CD4-positive, alpha-beta memory T cell (primary cell): ENCODE data around the gene FOXP1. TPM values are rescaled to one million over a fixed set of nuclear protein-coding genes. Genes with fewer than 3 reads are reported as not detected.

Experiments
- CTCF ChIA-PET: fragments of 350-600 bp; sonication (Branson Sonifier 250); formaldehyde crosslinking; loops from one replicate; lab custom pipeline; 2021; ENCODE audit warnings: inconsistent platforms; ENCODE audit not compliant: partially characterized antibody; lab: Charles Lee
- POLR2A ChIA-PET: fragments of 350-600 bp; sonication (Branson Sonifier 250); formaldehyde crosslinking; loops from one replicate; lab custom pipeline; 2021; ENCODE audit not compliant: partially characterized antibody; lab: Charles Lee
- DNase-seq, 5 donors: peaks; one replicate each; pipeline versions ENCODE4 v3.0.0 to v3.0.0-alpha.2; 2020 to 2022; ENCODE audit warnings: mixed read lengths in 1 of 5
- H3K27ac ChIP-seq: one replicate; pipeline ENCODE4 v1.7.0; 2013; ENCODE audit warnings: low read depth, low read length
- H3K27me3 ChIP-seq: 2 replicates; pipeline ENCODE4 v1.7.0; 2013; ENCODE audit warnings: mild to moderate bottlenecking, low read length, moderate library complexity; ENCODE audit not compliant: insufficient read depth
- H3K36me3 ChIP-seq: 2 replicates; pipeline ENCODE4 v1.7.0; 2013; ENCODE audit warnings: mild to moderate bottlenecking, low read length, moderate library complexity; ENCODE audit not compliant: insufficient read depth
- H3K4me1 ChIP-seq: 2 replicates; pipeline ENCODE4 v1.7.0; 2013; ENCODE audit warnings: mild to moderate bottlenecking, low read length, moderate library complexity; ENCODE audit not compliant: insufficient read depth
- H3K4me3 ChIP-seq, 2 donors: one replicate each; pipeline ENCODE4 v1.7.0; 2013; ENCODE audit warnings: low read length in 2 of 2, mild to moderate bottlenecking in 1 of 2
- H3K9me3 ChIP-seq, 2 donors: one replicate each; pipeline ENCODE4 v1.7.0; 2013; ENCODE audit warnings: low read length in 2 of 2, control low read depth in 1 of 2; ENCODE audit not compliant: control insufficient read depth in 1 of 2
- H3K27ac Mint-ChIP-seq, 7 donors: one replicate each; pipeline ENCODE4 v1.8.0; 2020 to 2021; ENCODE audit warnings: mixed read lengths in 7 of 7, mild to moderate bottlenecking in 6 of 7, inconsistent platforms in 3 of 7, moderate library complexity in 3 of 7
- H3K27me3 Mint-ChIP-seq, 2 donors: one replicate each; pipeline ENCODE4 v1.8.0; 2020 to 2021; ENCODE audit warnings: mixed read lengths in 2 of 2
- H3K36me3 Mint-ChIP-seq, 2 donors: one replicate each; pipeline ENCODE4 v1.8.0; 2020 to 2021; ENCODE audit warnings: mixed read lengths in 2 of 2, inconsistent platforms in 1 of 2, mild to moderate bottlenecking in 1 of 2
- H3K4me1 Mint-ChIP-seq, 4 donors: one replicate each; pipeline ENCODE4 v1.8.0; 2020 to 2021; ENCODE audit warnings: mixed read lengths in 4 of 4, mild to moderate bottlenecking in 1 of 4
- H3K4me3 Mint-ChIP-seq, 8 donors: one replicate each; pipeline ENCODE4 v1.8.0; 2020 to 2021; ENCODE audit warnings: mixed read lengths in 8 of 8, mild to moderate bottlenecking in 7 of 8, moderate library complexity in 6 of 8, inconsistent platforms in 3 of 8
- H3K9me3 Mint-ChIP-seq, 8 donors: one replicate each; pipeline ENCODE4 v1.8.0; 2020 to 2021; ENCODE audit warnings: mixed read lengths in 8 of 8, mild to moderate bottlenecking in 5 of 8, inconsistent platforms in 3 of 8, moderate library complexity in 1 of 8
- intact Hi-C: fragments of 100-400 bp; cut with micrococcal nuclease; formaldehyde crosslinking; loops from one replicate; pipeline ENCODE4 v1.15.1; 2023
- polyA plus RNA-seq, 2 donors: library from polyadenylated mRNA; unstranded; fragments of 300-500 nt; fragmentation: Illumina TruSeq; gene quantifications; one replicate each; pipeline ENCODE4 v1.2.3, GENCODE V29; 2021
- total RNA-seq, 2 experiments: library from RNA; stranded (reverse); gene quantifications; one replicate each; pipeline ENCODE4 v1.2.3, GENCODE V29; 2021

Gene FOXP1
- total and polyA plus RNA-seq, 4 experiments from 2014 or later = 189 to 348 (median 279) TPM

DNA sequence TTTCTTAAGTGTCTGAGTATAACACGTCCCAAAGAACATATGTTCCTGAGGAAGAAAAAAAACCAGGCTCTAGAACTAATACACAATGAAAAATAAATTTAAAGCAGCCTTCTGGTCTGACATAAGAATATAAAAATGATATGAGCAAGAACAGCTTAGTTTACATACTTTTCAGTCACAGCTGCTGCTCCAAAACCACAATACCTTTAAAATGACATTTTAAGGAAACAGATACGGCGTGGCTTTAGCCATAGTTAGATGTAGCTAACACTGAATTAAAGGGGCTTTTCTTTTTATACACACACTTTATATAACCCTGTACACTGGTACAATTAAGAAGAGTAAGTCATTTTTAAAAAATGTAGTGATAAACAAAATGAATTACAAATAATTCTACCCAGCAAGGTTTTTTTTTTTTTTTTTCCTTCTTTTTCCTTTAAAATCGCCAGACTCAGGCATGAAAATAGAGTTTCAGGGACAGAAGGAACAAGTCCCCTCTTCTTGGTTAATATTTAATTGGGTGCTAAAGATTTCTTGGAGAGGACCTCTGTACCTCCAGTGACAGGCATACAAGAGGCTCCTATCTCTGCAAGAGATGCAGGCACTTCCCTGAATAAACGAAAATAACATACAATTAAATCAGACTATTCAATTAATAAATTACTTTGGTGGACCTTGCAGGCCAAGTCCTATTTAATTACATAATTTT is 265.6 kb downstream of the FOXP1 start:
- ChIA-PET POLR2A (no interaction called here), CTCF (no interaction called here)
- no peaks in the 10 kb centered on the region for H3K9me3 Mint-ChIP-seq
- Histone ChIP-seq H3K4me3 (no peak overlapping the region), H3K9me3 (no peaks in the 10 kb centered on the region), H3K36me3 (no peaks in the 10 kb centered on the region), H3K4me1 (peaks cover 9% of the 10 kb centered on the region), H3K27me3 (no peaks in the 10 kb centered on the region), H3K27ac (no peak overlapping the region)
- peak overlapping the region in 1 of 7 donors; percentile 42 for H3K27ac Mint-ChIP-seq
- H3K4me3 Mint-ChIP-seq = no peak overlapping the region
- H3K36me3 Mint-ChIP-seq = peaks cover 3 to 9% of the 10 kb centered on the region in 2 donors
- H3K4me1 Mint-ChIP-seq = peaks cover 15 to 35% (median 20%) of the 10 kb centered on the region in 4 donors
- DNase-seq = no peak
- no peaks in the 10 kb centered on the region for H3K27me3 Mint-ChIP-seq
- intact Hi-C loops = no loop called here

DNA sequence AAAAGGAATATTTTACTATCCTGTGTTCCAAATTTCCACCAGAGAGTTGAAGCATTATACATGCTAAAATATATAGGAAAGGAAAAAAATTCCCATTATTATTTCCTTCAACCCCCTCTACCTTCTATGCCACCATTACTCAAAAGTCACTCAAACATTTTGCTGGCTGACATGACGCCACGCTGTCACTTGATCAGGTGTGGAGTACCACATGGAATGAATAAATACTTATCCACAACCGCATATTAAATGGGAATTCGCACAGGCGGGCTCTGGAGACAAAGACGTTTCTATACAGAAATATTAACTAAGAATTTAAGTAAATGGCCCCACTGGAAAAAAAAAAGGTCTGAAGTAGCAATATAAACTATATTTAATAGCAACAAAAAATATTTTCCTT is 266.4 kb downstream of the FOXP1 start:
- Mint-ChIP-seq H3K9me3 (no peaks in the 10 kb centered on the region), H3K4me1 (peaks cover 13 to 29% (median 20%) of the 10 kb centered on the region in 4 donors), H3K27me3 (no peaks in the 10 kb centered on the region), H3K27ac (peak overlapping the region in 1 of 7 donors; percentile 47), H3K36me3 (peaks cover 5 to 7% of the 10 kb centered on the region in 2 donors), H3K4me3 (no peak overlapping the region)
- H3K36me3 ChIP-seq = no peaks in the 10 kb centered on the region
- H3K4me1 ChIP-seq = peaks cover 9% of the 10 kb centered on the region
- no peak for DNase-seq
- ChIA-PET POLR2A (no interaction called here), CTCF (no interaction called here)
- H3K4me3 ChIP-seq = no peak overlapping the region
- H3K27me3 ChIP-seq = no peaks in the 10 kb centered on the region
- no peak overlapping the region for H3K27ac ChIP-seq
- H3K9me3 ChIP-seq = no peaks in the 10 kb centered on the region
- intact Hi-C loops = no loop called here

DNA sequence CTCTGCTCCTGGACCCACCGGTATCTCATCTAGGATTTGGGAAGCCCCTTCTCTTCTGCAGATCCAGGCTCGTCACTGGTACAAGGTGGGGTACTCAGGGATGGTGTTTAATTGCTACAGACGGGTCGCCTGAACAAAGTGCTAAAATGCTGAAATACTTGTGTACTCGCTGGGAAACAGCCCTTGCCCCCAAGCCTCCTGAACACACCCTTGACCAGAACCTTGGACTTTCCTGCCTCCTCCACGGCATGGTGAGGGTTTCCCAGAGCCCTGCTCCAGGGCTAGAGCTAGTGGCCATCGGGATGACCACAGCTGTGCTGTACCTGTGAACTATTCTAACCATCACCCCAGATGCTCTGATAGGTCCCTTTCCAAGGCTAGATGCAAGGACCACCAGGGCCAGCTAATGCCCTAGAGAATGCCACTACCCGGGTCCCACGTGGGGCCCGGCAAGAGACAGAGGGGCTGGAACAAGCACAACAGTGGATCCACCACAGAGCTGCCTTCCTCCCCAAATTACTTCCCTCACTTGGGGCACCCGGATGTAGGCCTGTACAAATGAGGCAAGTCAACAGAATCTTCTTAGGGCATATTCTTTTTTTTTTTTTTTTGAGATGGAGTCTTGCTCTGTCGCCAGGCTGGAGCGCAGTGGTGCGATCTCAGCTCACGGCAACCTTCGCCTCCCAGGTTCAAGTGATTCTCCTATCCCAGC is 267.3 kb downstream of the FOXP1 start:
- Mint-ChIP-seq H3K27me3 (no peaks in the 10 kb centered on the region), H3K4me3 (no peak overlapping the region), H3K4me1 (peaks cover 16 to 35% (median 26%) of the 10 kb centered on the region in 4 donors), H3K27ac (peak overlapping the region in 6 of 7 donors; percentile 23 to 86 (median 42)), H3K36me3 (peaks cover 10 to 13% of the 10 kb centered on the region in 2 donors), H3K9me3 (no peaks in the 10 kb centered on the region)
- no peak for DNase-seq
- Histone ChIP-seq H3K9me3 (no peaks in the 10 kb centered on the region), H3K27me3 (no peaks in the 10 kb centered on the region), H3K36me3 (no peaks in the 10 kb centered on the region), H3K4me1 (peaks cover 9% of the 10 kb centered on the region), H3K4me3 (no peak overlapping the region), H3K27ac (no peak overlapping the region)
- ChIA-PET CTCF (interaction anchor here (1.3 kb wide), 1 partner anchor 23 kb away, joined by 3 read pairs; no protein-coding TSS in a partner anchor), POLR2A (no interaction called here)
- intact Hi-C loops = no loop called here

DNA sequence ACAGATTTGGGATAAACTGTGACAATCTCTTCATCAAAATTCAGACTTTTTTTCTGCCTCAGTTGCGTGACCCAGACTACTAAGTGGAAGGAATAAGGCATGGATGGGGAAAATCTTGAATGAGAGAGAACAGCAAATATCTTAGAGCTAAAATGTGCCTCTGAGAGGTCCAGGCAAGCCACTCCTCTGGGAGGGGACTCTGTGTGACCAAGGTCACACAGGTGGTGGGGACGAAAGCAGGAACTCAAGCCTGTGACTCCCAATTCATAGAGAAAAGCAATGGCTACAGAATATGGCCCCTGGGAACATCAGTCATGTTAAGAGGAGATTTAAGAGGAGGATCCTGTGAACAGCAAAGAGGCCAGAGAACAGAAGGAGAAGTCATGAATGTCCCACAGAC is 268.1 kb downstream of the FOXP1 start:
- H3K4me1 Mint-ChIP-seq = peaks cover 19 to 42% (median 32%) of the 10 kb centered on the region in 4 donors
- ChIA-PET CTCF (interaction anchor here (1.3 to 1.5 kb wide), 2 partner anchors 22 to 197 kb away, joined by 3 to 5 read pairs; no protein-coding TSS in a partner anchor), POLR2A (no interaction called here)
- Histone ChIP-seq H3K4me3 (no peak overlapping the region), H3K4me1 (peaks cover 11% of the 10 kb centered on the region), H3K27me3 (no peaks in the 10 kb centered on the region), H3K9me3 (no peaks in the 10 kb centered on the region), H3K36me3 (no peaks in the 10 kb centered on the region), H3K27ac (no peak overlapping the region)
- no peaks in the 10 kb centered on the region for H3K27me3 Mint-ChIP-seq
- no peak overlapping the region for H3K4me3 Mint-ChIP-seq
- intact Hi-C loops = no loop called here
- H3K36me3 Mint-ChIP-seq = peaks cover 16% of the 10 kb centered on the region in 2 donors
- DNase-seq = no peak
- peak overlapping the region in 5 of 7 donors; percentile 6 to 85 (median 73) for H3K27ac Mint-ChIP-seq
- H3K9me3 Mint-ChIP-seq = no peaks in the 10 kb centered on the region

DNA sequence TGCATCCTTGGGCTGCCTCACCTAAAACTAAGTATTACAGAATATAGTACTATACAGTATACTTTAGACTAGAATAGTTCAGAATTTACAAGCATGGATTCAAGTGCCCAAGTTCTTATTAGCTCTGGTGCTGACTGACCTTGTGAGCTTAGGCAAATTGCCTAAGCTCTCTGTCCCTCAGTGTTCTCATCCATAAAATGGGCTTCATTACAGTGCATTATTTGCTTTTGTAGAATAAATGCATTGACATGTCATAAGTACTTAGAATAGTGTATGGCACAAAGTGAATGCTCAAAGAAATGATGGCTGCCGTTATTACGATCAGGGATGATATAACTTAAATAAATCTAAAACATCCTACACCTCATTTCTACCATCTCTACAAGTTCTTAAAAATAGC is 269.7 kb downstream of the FOXP1 start:
- Histone ChIP-seq H3K36me3 (no peaks in the 10 kb centered on the region), H3K4me1 (peaks cover 27% of the 10 kb centered on the region), H3K9me3 (no peaks in the 10 kb centered on the region), H3K4me3 (no peak overlapping the region), H3K27ac (no peak overlapping the region), H3K27me3 (no peaks in the 10 kb centered on the region)
- DNase-seq = no peak
- H3K36me3 Mint-ChIP-seq = peaks cover 17 to 24% of the 10 kb centered on the region in 2 donors
- intact Hi-C loops = no loop called here
- H3K9me3 Mint-ChIP-seq = no peaks in the 10 kb centered on the region
- no peak overlapping the region for H3K4me3 Mint-ChIP-seq
- H3K27ac Mint-ChIP-seq = no peak overlapping the region
- peaks cover 31 to 56% (median 45%) of the 10 kb centered on the region in 4 donors for H3K4me1 Mint-ChIP-seq
- CTCF ChIA-PET = no interaction called here
- no peaks in the 10 kb centered on the region for H3K27me3 Mint-ChIP-seq
- POLR2A ChIA-PET = no interaction called here

DNA sequence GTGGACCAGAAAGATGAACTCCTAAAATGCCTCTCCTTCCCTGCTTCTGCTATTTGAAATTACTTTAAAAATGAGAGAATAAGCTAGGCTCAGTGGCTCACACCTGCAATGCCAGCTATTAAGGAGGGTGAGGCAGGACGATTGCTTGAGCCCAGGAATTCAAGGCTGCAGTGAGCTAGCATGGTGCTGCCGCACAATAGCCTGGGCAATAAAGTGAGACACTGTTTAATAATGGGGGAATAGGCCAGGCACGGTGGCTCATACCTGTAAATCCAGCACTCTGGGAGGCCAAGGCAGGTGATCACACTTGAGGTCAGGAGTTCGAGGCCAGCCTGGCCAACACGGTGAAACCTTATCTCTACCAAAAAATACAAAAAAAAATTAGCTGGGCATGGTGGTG is 271.1 kb downstream of the FOXP1 start:
- Mint-ChIP-seq H3K27me3 (no peaks in the 10 kb centered on the region), H3K27ac (peak overlapping the region in 5 of 7 donors; percentile 44 to 89 (median 80)), H3K4me1 (peaks cover 33 to 63% (median 49%) of the 10 kb centered on the region in 4 donors), H3K36me3 (peaks cover 22 to 27% of the 10 kb centered on the region in 2 donors), H3K9me3 (no peaks in the 10 kb centered on the region), H3K4me3 (no peak overlapping the region)
- ChIA-PET CTCF (interaction anchor here (0.8 to 1.3 kb wide), 3 partner anchors 10 to 199 kb away, joined by 3 to 4 read pairs (median 4); no protein-coding TSS in a partner anchor), POLR2A (interaction anchor here (0.9 kb wide), 1 partner anchor 10 kb away, joined by 3 read pairs; no protein-coding TSS in a partner anchor)
- intact Hi-C loops = no loop called here
- Histone ChIP-seq H3K4me3 (no peak overlapping the region), H3K9me3 (no peaks in the 10 kb centered on the region), H3K27ac (no peak overlapping the region), H3K27me3 (no peaks in the 10 kb centered on the region), H3K4me1 (peaks cover 36% of the 10 kb centered on the region), H3K36me3 (no peaks in the 10 kb centered on the region)
- no peak for DNase-seq

DNA sequence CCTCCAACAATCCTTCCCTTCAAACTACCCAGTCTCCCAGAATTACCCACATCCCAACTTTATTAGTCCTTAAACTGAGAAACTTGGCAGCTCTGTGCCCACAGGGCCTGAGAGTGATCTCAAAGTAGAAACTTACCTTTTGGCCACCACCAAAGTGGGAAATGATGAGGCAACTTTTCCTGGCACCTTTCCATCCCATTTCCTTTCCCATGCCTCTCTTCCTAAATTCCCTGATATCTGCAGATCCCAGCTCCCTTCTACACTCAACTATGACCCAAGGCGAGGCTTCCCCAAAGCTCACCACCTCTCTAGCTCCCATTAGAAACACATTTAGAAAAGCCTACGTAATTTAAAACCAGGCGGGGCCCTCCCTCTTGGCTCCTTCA is 271.9 kb downstream of the FOXP1 start:
- no peak overlapping the region for H3K4me3 ChIP-seq
- peaks cover 34 to 66% (median 52%) of the 10 kb centered on the region in 4 donors for H3K4me1 Mint-ChIP-seq
- peak overlapping the region in 5 of 7 donors; percentile 2 to 88 (median 76) for H3K27ac Mint-ChIP-seq
- ChIA-PET CTCF (interaction anchor here (0.8 to 0.9 kb wide), 2 partner anchors 10 to 200 kb away, joined by 3 to 4 read pairs; no protein-coding TSS in a partner anchor), POLR2A (no interaction called here)
- H3K36me3 ChIP-seq = no peaks in the 10 kb centered on the region
- peaks cover 22 to 27% of the 10 kb centered on the region in 2 donors for H3K36me3 Mint-ChIP-seq
- H3K27ac ChIP-seq = no peak overlapping the region
- peaks cover 43% of the 10 kb centered on the region for H3K4me1 ChIP-seq
- DNase-seq = no peak
- intact Hi-C loops = no loop called here
- no peaks in the 10 kb centered on the region for H3K27me3 Mint-ChIP-seq
- H3K9me3 ChIP-seq = no peaks in the 10 kb centered on the region
- H3K4me3 Mint-ChIP-seq = peak overlapping the region in 2 of 8 donors; percentile 4 to 25
- no peaks in the 10 kb centered on the region for H3K9me3 Mint-ChIP-seq
- no peaks in the 10 kb centered on the region for H3K27me3 ChIP-seq
